Measurements from ENCODE around the gene TTC13. TPM values are rescaled to one million over a fixed set of nuclear protein-coding genes. Genes with fewer than 3 reads are reported as not detected.

The TTC13 gene
- total RNA-seq, 3 donors from 2014 or later (not counting 1 experiment from before 2014, with no cell fraction given): 72.4 to 90.1 (median 80.4) TPM

GRCh38 chr1:230977761-230978490 lies 735 bp downstream of the TTC13 start:
- TF ChIP-seq CTCF (IDR thresholded peaks at IDR 0.05): no peak
- ATAC-seq: peak in 1 of 3 donors; percentile 0
- Mint-ChIP-seq H3K9me3 (no peaks in the 10 kb centered on the region), H3K36me3 (no peaks in the 10 kb centered on the region), H3K4me1 (peaks cover 37 to 54% of the 10 kb centered on the region in 2 donors), H3K4me3 (peak overlapping the region; percentile 99), H3K27me3 (ENCODE audit: low read depth in 2 of 2) (no peaks in the 10 kb centered on the region), H3K27ac (peak overlapping the region in 1 of 2 donors; percentile 97)
- WGBS (ENCODE audit: insufficient coverage): under 1% methylated on average over 52 of the region's 52 CpGs
- Histone ChIP-seq H3K27ac (ENCODE audit: low read length) (peak overlapping the region; percentile 82), H3K4me3 (ENCODE audit: low read length) (peak overlapping the region; percentile 57), H3K36me3 (ENCODE audit: control insufficient read depth, insufficient read depth, low read length) (peaks cover 19% of the 10 kb centered on the region), H3K4me1 (ENCODE audit: control insufficient read depth, insufficient read depth, low read length) (peaks cover 44% of the 10 kb centered on the region), H3K27me3 (ENCODE audit: control insufficient read depth, insufficient read depth, low read length) (no peaks in the 10 kb centered on the region), H3K9me3 (ENCODE audit: control insufficient read depth, insufficient read depth, low read length) (no peaks in the 10 kb centered on the region)
- intact Hi-C loops (cut with micrococcal nuclease): loop anchor here (2.0 to 5.0 kb wide), 4 partner anchors 61 to 549 kb away; partner anchors contain the start of genes COG2, EXOC8, SPRTN and TSNAX
- DNase-seq: peak in 1 of 2 donors; percentile 69

- no peaks in the 10 kb centered on the region for H3K9me3 Mint-ChIP-seq
- peaks cover 49% of the 10 kb centered on the region for H3K4me1 ChIP-seq (ENCODE audit: control insufficient read depth, insufficient read depth, low read length)
- no peak for TF ChIP-seq CTCF (IDR thresholded peaks at IDR 0.05)
- H3K27me3 ChIP-seq (ENCODE audit: control insufficient read depth, insufficient read depth, low read length): no peaks in the 10 kb centered on the region
- peak overlapping the region; percentile 82 for H3K27ac ChIP-seq (ENCODE audit: low read length)
- H3K9me3 ChIP-seq (ENCODE audit: control insufficient read depth, insufficient read depth, low read length): no peaks in the 10 kb centered on the region
- H3K27me3 Mint-ChIP-seq (ENCODE audit: low read depth in 2 of 2): no peaks in the 10 kb centered on the region
- peak in 1 of 2 donors; percentile 83 for DNase-seq
- H3K36me3 Mint-ChIP-seq: no peaks in the 10 kb centered on the region
- H3K36me3 ChIP-seq (ENCODE audit: control insufficient read depth, insufficient read depth, low read length): peaks cover 17% of the 10 kb centered on the region
- peaks cover 46 to 62% of the 10 kb centered on the region in 2 donors for H3K4me1 Mint-ChIP-seq
- peak; percentile 9 to 28 (median 26) for ATAC-seq
- intact Hi-C loops (cut with micrococcal nuclease): loop anchor here (5.0 kb wide), 2 partner anchors 360 to 550 kb away; partner anchors contain the start of genes EXOC8, SPRTN and TSNAX
- H3K27ac Mint-ChIP-seq: peak overlapping the region in 1 of 2 donors; percentile 97
- 15% methylated on average over 11 of the region's 14 CpGs for WGBS (ENCODE audit: insufficient coverage)
- peak overlapping the region; percentile 57 for H3K4me3 ChIP-seq (ENCODE audit: low read length)
- peak overlapping the region; percentile 99 for H3K4me3 Mint-ChIP-seq
Observed at GRCh38 chr1:230976825-230977747, 1.6 kb downstream of the TTC13 start.

GRCh38 chr1:230976360-230976759 lies 2.3 kb downstream of the TTC13 start:
- intact Hi-C loops (cut with micrococcal nuclease): loop anchor here (5.0 kb wide), 2 partner anchors 361 to 551 kb away; partner anchors contain the start of genes EXOC8, SPRTN and TSNAX
- Histone ChIP-seq H3K27ac (ENCODE audit: low read length) (peak overlapping the region; percentile 82), H3K36me3 (ENCODE audit: control insufficient read depth, insufficient read depth, low read length) (peaks cover 17% of the 10 kb centered on the region), H3K4me1 (ENCODE audit: control insufficient read depth, insufficient read depth, low read length) (peaks cover 49% of the 10 kb centered on the region), H3K9me3 (ENCODE audit: control insufficient read depth, insufficient read depth, low read length) (no peaks in the 10 kb centered on the region), H3K27me3 (ENCODE audit: control insufficient read depth, insufficient read depth, low read length) (no peaks in the 10 kb centered on the region), H3K4me3 (ENCODE audit: low read length) (no peak overlapping the region)
- Mint-ChIP-seq H3K27ac (peak overlapping the region in 1 of 2 donors; percentile 97), H3K4me3 (peak overlapping the region; percentile 66), H3K27me3 (ENCODE audit: low read depth in 2 of 2) (no peaks in the 10 kb centered on the region), H3K9me3 (no peaks in the 10 kb centered on the region), H3K36me3 (no peaks in the 10 kb centered on the region), H3K4me1 (peaks cover 53 to 69% of the 10 kb centered on the region in 2 donors)
- no peak for TF ChIP-seq CTCF (IDR thresholded peaks at IDR 0.05)
- DNase-seq (no peak), ATAC-seq (no peak)
- 67% methylated on average over 4 of the region's 4 CpGs for WGBS (ENCODE audit: insufficient coverage)

Data from natural killer cell (primary cell).